Measurements from ENCODE around the gene ABCC2.
A peak's percentile ranks its signal among the peaks of the same experiment; 100 is the strongest.

ABCC2 gene

DNA sequence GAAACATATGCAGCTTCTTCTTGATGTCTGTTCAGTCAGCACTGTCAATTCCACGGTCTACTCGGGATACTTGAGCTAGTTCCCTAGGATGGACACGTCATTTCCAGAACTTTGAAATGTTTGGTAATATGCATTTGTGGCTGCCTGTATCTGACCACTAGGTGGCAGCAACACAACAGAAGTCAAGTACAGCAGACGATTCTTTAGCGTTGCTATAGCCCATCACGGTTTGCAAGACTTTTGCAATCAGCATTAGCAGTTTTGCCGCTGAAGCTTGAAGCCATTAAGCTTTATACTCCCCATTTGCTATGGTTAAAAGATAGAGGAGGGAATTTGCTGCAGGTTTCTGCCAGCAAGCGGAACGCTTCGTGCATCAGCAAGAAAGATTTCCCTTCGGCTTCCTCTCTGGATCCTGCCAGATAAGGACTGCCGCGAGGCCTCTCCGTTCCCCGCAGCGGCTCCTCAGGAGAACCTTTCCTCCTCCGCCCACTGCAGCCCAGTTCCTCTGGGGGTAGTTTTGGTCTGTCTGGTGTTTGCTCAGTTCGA lies 63.5 kb downstream of the ABCC2 start:
- peak; percentile 89; the same call in 1 of the 2 replicates for TF ChIP-seq POU2F2 (IDR thresholded peaks at IDR 0.05; ENCODE audit: low read depth, low read length)
- peak; percentile 41; the same call in 1 of the 2 replicates for TF ChIP-seq SPI1 (IDR thresholded peaks at IDR 0.05; ENCODE audit: low read depth, low read length)
- TF ChIP-seq PAX5 (IDR thresholded peaks at IDR 0.05; ENCODE audit: insufficient read depth, low read length, severe bottlenecking): no peak
- DNase-seq (ENCODE audit: insufficient read length, low spot score): peak; percentile 32
- peak; percentile 93 for FAIRE-seq

DNA sequence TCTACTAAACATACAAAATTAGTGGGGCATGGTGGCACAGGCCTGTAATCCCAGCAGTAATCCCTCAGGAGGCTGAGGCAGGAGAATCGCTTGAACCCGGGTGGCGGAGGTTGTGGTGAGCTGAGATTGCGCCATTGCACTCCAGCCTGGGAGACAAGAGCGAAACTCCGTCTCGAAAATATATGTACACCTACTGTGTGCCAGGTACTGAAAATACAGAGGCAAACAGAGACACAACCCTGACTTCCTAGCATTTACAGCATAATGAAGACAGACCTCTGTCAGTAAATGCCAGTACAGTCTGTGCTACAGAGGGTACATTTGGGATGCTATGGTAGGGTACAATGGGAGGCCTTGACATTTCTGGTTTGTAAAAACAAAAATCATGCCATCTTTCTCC lies 66.6 kb downstream of the ABCC2 start:
- no peak for FAIRE-seq
- no peak for DNase-seq (ENCODE audit: insufficient read length, low spot score)

DNA sequence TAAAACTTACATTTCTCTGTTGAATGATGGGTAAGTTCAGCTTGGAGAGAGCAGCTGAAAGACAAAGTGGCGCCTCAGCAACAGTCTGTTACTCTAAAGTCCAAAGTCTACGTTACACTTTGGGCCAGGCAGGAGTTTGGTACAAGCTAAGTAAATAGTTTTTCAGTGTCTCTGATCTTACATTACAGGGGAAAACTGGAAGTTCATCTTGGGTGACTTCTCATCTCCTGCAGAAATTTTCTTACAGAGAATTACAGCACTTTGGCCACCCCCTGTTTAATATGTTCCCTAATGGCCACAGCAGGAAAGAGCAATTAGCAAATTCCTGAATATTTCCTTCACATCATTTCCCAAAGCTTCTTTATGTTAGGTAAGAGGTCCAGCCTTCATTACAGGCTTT lies 67.1 kb downstream of the ABCC2 start:
- DNase-seq (ENCODE audit: insufficient read length, low spot score) (no peak), FAIRE-seq (no peak)
- no peak for TF ChIP-seq PAX5 (IDR thresholded peaks at IDR 0.05; ENCODE audit: insufficient read depth, low read length, severe bottlenecking)
- TF ChIP-seq TAF1 (IDR thresholded peaks at IDR 0.05; ENCODE audit: low read depth, low read length): no peak
- TF ChIP-seq POU2F2 (IDR thresholded peaks at IDR 0.05; ENCODE audit: low read depth, low read length): no peak

More for the DNA sequence above, 66.6 kb downstream of the ABCC2 start:
- no peak for TF ChIP-seq PAX5 (IDR thresholded peaks at IDR 0.05; ENCODE audit: insufficient read depth, low read length, severe bottlenecking)
- no peak for TF ChIP-seq POU2F2 (IDR thresholded peaks at IDR 0.05; ENCODE audit: low read depth, low read length)
- TF ChIP-seq TAF1 (IDR thresholded peaks at IDR 0.05; ENCODE audit: low read depth, low read length): no peak
- no peak for TF ChIP-seq POLR2AphosphoS5 (IDR thresholded peaks at IDR 0.05; ENCODE audit: low read depth, low read length)
- no peak for TF ChIP-seq SPI1 (IDR thresholded peaks at IDR 0.05; ENCODE audit: low read depth, low read length)
- no peak for TF ChIP-seq POLR2A (IDR thresholded peaks at IDR 0.05; ENCODE audit: low read depth, low read length)

DNA sequence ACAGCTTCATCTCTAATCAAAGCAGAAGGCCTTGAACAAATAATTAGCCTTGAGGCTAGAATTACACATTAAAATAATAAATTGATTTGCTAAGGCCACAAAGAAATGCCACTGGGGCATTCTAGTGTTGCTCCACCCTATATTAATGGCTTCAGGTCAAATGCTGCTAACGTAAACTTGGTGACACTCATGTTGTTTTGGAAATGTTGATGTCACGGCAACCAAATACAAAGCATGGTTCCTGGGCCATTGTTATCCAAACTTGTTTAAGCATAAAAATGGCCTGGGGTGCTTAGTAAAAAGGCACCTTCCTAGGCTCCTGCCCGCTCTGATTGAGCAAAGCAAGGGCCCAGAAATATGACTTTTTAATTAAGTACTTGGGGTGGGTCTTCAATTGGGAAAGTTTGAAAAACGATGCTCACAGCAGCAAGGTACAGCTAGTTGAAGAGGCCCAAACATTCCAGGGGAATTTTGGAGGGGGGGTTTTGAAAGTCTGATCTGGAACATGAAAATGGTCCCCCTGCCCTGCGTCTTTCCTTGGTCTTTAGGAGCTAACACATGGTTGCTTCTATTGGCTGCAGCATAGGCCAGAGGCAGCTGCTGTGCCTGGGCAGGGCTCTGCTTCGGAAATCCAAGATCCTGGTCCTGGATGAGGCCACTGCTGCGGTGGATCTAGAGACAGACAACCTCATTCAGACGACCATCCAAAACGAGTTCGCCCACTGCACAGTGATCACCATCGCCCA lies 67.8 kb downstream of the ABCC2 start:
- FAIRE-seq (no peak), DNase-seq (ENCODE audit: insufficient read length, low spot score) (no peak)
- TF ChIP-seq POU2F2 (IDR thresholded peaks at IDR 0.05; ENCODE audit: low read depth, low read length) (no peak), SPI1 (IDR thresholded peaks at IDR 0.05; ENCODE audit: low read depth, low read length) (no peak), PAX5 (IDR thresholded peaks at IDR 0.05; ENCODE audit: insufficient read depth, low read length, severe bottlenecking) (no peak), POLR2A (IDR thresholded peaks at IDR 0.05; ENCODE audit: low read depth, low read length) (no peak), POLR2AphosphoS5 (IDR thresholded peaks at IDR 0.05; ENCODE audit: low read depth, low read length) (no peak), TAF1 (IDR thresholded peaks at IDR 0.05; ENCODE audit: low read depth, low read length) (no peak)

DNA sequence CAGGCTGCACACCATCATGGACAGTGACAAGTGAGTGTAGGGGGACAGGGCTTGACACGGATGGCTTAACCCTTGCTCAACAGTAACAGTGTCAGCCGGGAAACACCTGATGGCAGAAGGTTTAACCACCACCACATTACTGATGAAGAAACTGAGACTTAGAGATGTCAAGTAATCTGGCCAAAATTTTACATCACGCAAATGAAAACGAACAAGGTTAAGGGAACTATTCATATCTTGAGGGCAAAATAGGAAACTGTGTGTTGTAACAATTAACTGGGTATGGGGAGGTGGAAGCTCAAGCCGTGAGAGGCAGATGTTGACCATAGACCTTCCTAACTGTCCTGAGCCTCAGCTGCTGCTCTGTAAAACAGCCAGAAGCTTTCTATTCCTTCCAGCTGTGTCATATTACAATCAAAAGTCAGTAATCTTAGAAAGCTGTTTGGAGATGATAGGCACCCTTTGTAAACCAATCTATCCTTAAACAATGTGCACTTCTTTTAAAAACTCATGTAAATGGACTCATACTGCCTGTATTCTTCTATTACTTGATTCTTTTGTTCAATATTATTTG lies 68.4 kb downstream of the ABCC2 start:
- DNase-seq (ENCODE audit: insufficient read length, low spot score) (no peak), FAIRE-seq (no peak)
- TF ChIP-seq TAF1 (IDR thresholded peaks at IDR 0.05; ENCODE audit: low read depth, low read length): no peak
- no peak for TF ChIP-seq POU2F2 (IDR thresholded peaks at IDR 0.05; ENCODE audit: low read depth, low read length)
- TF ChIP-seq SPI1 (IDR thresholded peaks at IDR 0.05; ENCODE audit: low read depth, low read length): no peak
- TF ChIP-seq POLR2A (IDR thresholded peaks at IDR 0.05; ENCODE audit: low read depth, low read length): no peak
- no peak for TF ChIP-seq PAX5 (IDR thresholded peaks at IDR 0.05; ENCODE audit: insufficient read depth, low read length, severe bottlenecking)
- TF ChIP-seq POLR2AphosphoS5 (IDR thresholded peaks at IDR 0.05; ENCODE audit: low read depth, low read length): no peak

DNA sequence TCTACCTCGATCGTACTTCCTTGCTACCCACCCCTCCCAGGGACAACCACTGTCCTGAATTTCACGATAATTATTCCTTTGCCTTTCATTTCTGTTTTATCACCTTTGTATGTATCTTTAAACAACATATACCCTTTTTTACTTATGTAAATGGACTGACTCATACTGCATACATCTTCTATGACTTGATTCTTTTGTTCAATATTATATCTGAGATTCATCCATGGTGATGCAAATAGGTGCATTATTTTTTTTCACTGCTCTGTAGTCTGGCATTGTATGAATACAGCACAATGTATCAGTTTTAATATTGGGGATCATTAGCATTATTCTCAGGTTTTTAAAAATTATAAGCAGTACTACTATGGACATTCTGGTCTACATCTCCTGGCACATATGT lies 69.4 kb downstream of the ABCC2 start:
- TF ChIP-seq POU2F2 (IDR thresholded peaks at IDR 0.05; ENCODE audit: low read depth, low read length) (no peak), POLR2AphosphoS5 (IDR thresholded peaks at IDR 0.05; ENCODE audit: low read depth, low read length) (no peak), SPI1 (IDR thresholded peaks at IDR 0.05; ENCODE audit: low read depth, low read length) (no peak), TAF1 (IDR thresholded peaks at IDR 0.05; ENCODE audit: low read depth, low read length) (no peak), PAX5 (IDR thresholded peaks at IDR 0.05; ENCODE audit: insufficient read depth, low read length, severe bottlenecking) (no peak), POLR2A (IDR thresholded peaks at IDR 0.05; ENCODE audit: low read depth, low read length) (no peak)
- DNase-seq (ENCODE audit: insufficient read length, low spot score): no peak
- FAIRE-seq: no peak

DNA sequence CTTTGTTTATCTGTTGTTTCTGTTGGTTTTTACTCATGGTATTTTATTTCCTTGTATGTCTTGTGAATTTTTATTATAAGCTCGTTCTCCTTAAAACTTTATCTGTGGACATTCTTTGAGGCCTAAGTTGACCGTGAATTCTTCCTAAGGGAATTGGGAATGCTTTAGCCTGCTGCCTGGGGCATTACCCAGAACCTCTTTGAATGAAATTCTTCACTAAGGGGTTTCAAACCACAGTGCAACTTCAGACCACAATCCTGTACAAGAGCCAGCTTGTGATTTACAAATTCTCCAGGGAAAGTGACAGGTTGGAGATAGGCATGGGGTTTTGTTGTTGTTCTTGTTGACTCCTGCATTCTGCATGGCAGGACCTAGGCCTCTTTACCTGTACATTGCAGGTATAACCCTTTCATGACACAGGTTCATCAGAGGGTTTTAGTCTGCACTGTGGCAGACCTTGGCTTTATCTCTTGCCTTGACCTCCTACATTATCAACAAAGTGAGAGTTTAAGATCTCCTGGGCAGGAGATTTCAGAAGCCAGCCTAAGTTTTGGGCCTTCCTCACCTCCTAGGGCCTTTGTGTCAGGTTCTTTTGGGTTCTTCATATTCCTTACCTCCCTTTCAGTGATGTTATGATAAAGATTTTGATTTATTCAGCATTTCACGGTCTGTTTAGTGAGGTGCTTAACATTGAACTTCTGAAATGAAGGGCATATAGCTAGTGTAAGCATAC lies 70.2 kb downstream of the ABCC2 start:
- FAIRE-seq (no peak), DNase-seq (ENCODE audit: insufficient read length, low spot score) (no peak)
- TF ChIP-seq PAX5 (IDR thresholded peaks at IDR 0.05; ENCODE audit: insufficient read depth, low read length, severe bottlenecking): no peak
- TF ChIP-seq POLR2A (IDR thresholded peaks at IDR 0.05; ENCODE audit: low read depth, low read length): no peak
- no peak for TF ChIP-seq TAF1 (IDR thresholded peaks at IDR 0.05; ENCODE audit: low read depth, low read length)
- TF ChIP-seq POLR2AphosphoS5 (IDR thresholded peaks at IDR 0.05; ENCODE audit: low read depth, low read length): no peak
- no peak for TF ChIP-seq SPI1 (IDR thresholded peaks at IDR 0.05; ENCODE audit: low read depth, low read length)
- no peak for TF ChIP-seq POU2F2 (IDR thresholded peaks at IDR 0.05; ENCODE audit: low read depth, low read length)

DNA sequence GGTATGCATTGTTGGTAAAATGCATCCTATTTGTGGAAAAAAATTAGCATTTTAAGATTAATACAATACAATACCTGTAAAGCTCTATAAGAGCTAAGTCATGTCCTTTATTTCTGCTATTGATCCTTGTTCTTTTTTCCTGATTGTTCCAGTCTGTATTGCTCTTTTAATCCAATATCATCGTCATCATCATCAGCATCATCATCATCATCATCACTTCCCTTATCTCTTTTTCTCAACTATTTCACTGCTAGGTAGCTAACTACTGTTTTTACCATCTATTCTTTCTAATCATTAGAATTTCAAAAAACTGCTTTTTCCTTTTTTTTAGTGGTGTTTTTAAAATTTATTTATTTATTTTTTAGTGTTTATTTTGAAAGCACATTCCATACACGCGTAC lies 71.2 kb downstream of the ABCC2 start:
- no peak for DNase-seq (ENCODE audit: insufficient read length, low spot score)
- TF ChIP-seq POLR2A (IDR thresholded peaks at IDR 0.05; ENCODE audit: low read depth, low read length): no peak
- no peak for FAIRE-seq

DNA sequence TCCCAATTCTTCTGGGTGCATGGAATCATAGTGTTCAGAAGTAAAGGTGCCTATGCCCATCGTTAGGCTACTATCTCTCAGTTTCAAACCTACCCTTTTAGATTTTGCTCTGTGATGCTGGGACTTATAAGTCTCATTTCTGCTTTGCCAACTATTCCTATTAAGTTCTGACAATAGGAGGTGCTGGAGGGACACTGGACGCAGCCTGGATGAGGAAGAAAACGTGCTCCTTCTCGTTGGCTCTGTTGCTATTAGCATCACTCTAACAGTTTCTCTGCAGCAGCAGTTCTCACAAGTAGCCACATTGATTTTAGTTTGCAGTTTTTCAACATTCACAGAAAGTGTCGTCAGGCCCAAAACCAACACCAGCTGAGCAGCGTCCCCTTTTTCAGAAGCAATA lies 72.4 kb downstream of the ABCC2 start:
- FAIRE-seq (no peak), DNase-seq (ENCODE audit: insufficient read length, low spot score) (no peak)
- TF ChIP-seq POLR2A (IDR thresholded peaks at IDR 0.05; ENCODE audit: low read depth, low read length) (no peak), SPI1 (IDR thresholded peaks at IDR 0.05; ENCODE audit: low read depth, low read length) (no peak), POU2F2 (IDR thresholded peaks at IDR 0.05; ENCODE audit: low read depth, low read length) (no peak), TAF1 (IDR thresholded peaks at IDR 0.05; ENCODE audit: low read depth, low read length) (no peak), PAX5 (IDR thresholded peaks at IDR 0.05; ENCODE audit: insufficient read depth, low read length, severe bottlenecking) (no peak), POLR2AphosphoS5 (IDR thresholded peaks at IDR 0.05; ENCODE audit: low read depth, low read length) (no peak)

All from GM12891 (cell line).